H1 (cell line): ENCODE results near the gene GHRL. TPM values are rescaled to one million over a fixed set of nuclear protein-coding genes. Genes with fewer than 3 reads are reported as not detected.

ENCODE experiments used
- CTCF ChIA-PET: fragments of 300-600 bp; sonication (Branson Sonifier 250); formaldehyde crosslinking; loops from one replicate; lab custom pipeline; 2021; ENCODE audit not compliant: partially characterized antibody; lab: Charles Lee
- POLR2A ChIA-PET: fragments of 300-600 bp; sonication (Branson Sonifier 250); formaldehyde crosslinking; loops from one replicate; lab custom pipeline; 2021; ENCODE audit warnings: inconsistent platforms; ENCODE audit not compliant: partially characterized antibody; lab: Charles Lee
- DNase-seq, 2 experiments: peaks; one replicate each; pipeline versions ENCODE4 v3.0.0 to v3.0.0-alpha.2; 2010 to 2022; ENCODE audit warnings: low spot score in 2 of 2, low read depth in 1 of 2, mixed read lengths in 1 of 2
- FAIRE-seq: peaks from 2 replicates; lab custom pipeline; 2011; peaks lifted over from hg19 to GRCh38; lab: Jason Lieb, UNC
- H2AFZ ChIP-seq: 2 replicates; pipeline ENCODE4 v1.8.1; 2012; ENCODE audit warnings: low read length, inconsistent platforms
- H2AK5ac ChIP-seq: 2 replicates; pipeline ENCODE4 v1.6.1; 2013; ENCODE audit warnings: low read depth, low read length
- H2BK120ac ChIP-seq: replicated peaks from 2 replicates; pipeline ENCODE3; 2013; ENCODE audit warnings: low read depth, low read length, inconsistent platforms
- H2BK12ac ChIP-seq: 2 replicates; pipeline ENCODE4 v1.6.1; 2013; ENCODE audit warnings: low read depth, low read length
- H2BK15ac ChIP-seq: 2 replicates; pipeline ENCODE4 v1.6.1; 2013; ENCODE audit warnings: low read length
- H2BK20ac ChIP-seq: 2 replicates; pipeline ENCODE4 v1.6.1; 2013; ENCODE audit warnings: low read length
- H2BK5ac ChIP-seq: 2 replicates; pipeline ENCODE4 v1.6.1; 2013; ENCODE audit warnings: low read depth, low read length
- H3K14ac ChIP-seq: 2 replicates; pipeline ENCODE4 v1.6.1; 2013; ENCODE audit warnings: inconsistent platforms; ENCODE audit not compliant: insufficient read length
- H3K18ac ChIP-seq: 2 replicates; pipeline ENCODE4 v1.6.1; 2013; ENCODE audit warnings: low read length; ENCODE audit errors: extremely low read depth
- H3K23ac ChIP-seq: 2 replicates; pipeline ENCODE4 v1.6.1; 2013; ENCODE audit warnings: inconsistent platforms; ENCODE audit not compliant: insufficient read length
- H3K23me2 ChIP-seq: 2 replicates; pipeline ENCODE4 v1.6.1; 2013; ENCODE audit warnings: low read depth, low read length
- H3K27ac ChIP-seq: 2 replicates; pipeline ENCODE4 v1.6.1; 2011; ENCODE audit warnings: low read depth, low read length, inconsistent platforms
- H3K27me3 ChIP-seq, 4 experiments: replicated peaks in 1 of 4; 1 replicate in 1 of 4; 2 replicates in 3 of 4; pipeline versions ENCODE4 v1.6.1 to v1.8.1; 2011 to 2013; ENCODE audit warnings: low read length in 3 of 4, mild to moderate bottlenecking in 3 of 4, inconsistent platforms in 2 of 4, mixed read lengths in 2 of 4, moderate library complexity in 1 of 4; ENCODE audit not compliant: control insufficient read depth in 3 of 4, insufficient read depth in 3 of 4; ENCODE audit errors: extremely low read depth in 1 of 4
- H3K36me3 ChIP-seq, 4 experiments: 2 replicates each; pipeline versions ENCODE4 v1.6.1 to v1.8.1; 2011 to 2013; ENCODE audit warnings: mild to moderate bottlenecking in 4 of 4, low read length in 3 of 4, moderate library complexity in 2 of 4, control low read depth in 1 of 4, inconsistent platforms in 1 of 4; ENCODE audit not compliant: insufficient read depth in 4 of 4, control insufficient read depth in 2 of 4
- H3K4ac ChIP-seq: replicated peaks from 2 replicates; pipeline ENCODE3; 2013; ENCODE audit warnings: low read length, low read depth, mixed read lengths, inconsistent platforms; ENCODE audit not compliant: insufficient read length
- H3K4me1 ChIP-seq, 4 experiments: replicated peaks in 1 of 4; 1 replicate in 1 of 4; 2 replicates in 3 of 4; pipeline versions ENCODE4 v1.6.1 to v1.8.1; 2011 to 2013; ENCODE audit warnings: low read length in 3 of 4, inconsistent platforms in 2 of 4, mixed read lengths in 1 of 4; ENCODE audit not compliant: insufficient read depth in 4 of 4, control insufficient read depth in 3 of 4
- H3K4me2 ChIP-seq, 2 experiments: 2 replicates each; pipeline versions ENCODE4 v1.6.1 to v1.8.1; 2011 to 2013; ENCODE audit warnings: low read depth in 2 of 2, low read length in 2 of 2, control low read depth in 1 of 2, inconsistent platforms in 1 of 2, mild to moderate bottlenecking in 1 of 2; ENCODE audit not compliant: insufficient read depth in 1 of 2
- H3K4me3 ChIP-seq, 4 experiments: fragments of 200-600, 300-600 bp in 1 of 4; sonication (generic), shearing (Covaris generic), sonication (Bioruptor Twin) in 1 of 4; 2 replicates each; pipeline versions ENCODE4 v1.5.1 to v1.8.1; 2011 to 2016; ENCODE audit warnings: low read length in 4 of 4, low read depth in 3 of 4, control low read depth in 2 of 4, inconsistent platforms in 2 of 4, mild to moderate bottlenecking in 2 of 4, mixed read lengths in 1 of 4, moderate library complexity in 1 of 4; ENCODE audit not compliant: insufficient read depth in 2 of 4; ENCODE audit errors: extremely low read depth in 1 of 4
- H3K56ac ChIP-seq: replicated peaks from 2 replicates; pipeline ENCODE3; 2013; ENCODE audit warnings: low read depth, mild to moderate bottlenecking, mixed read lengths, low read length, inconsistent platforms; ENCODE audit not compliant: insufficient read length
- H3K79me1 ChIP-seq: 2 replicates; pipeline ENCODE4 v1.6.1; 2013; ENCODE audit warnings: low read depth, low read length, control low read depth
- H3K79me2 ChIP-seq, 2 experiments: 2 replicates each; pipeline versions ENCODE4 v1.6.1 to v1.8.1; 2012 to 2013; ENCODE audit warnings: low read length in 2 of 2, mild to moderate bottlenecking in 2 of 2, inconsistent platforms in 1 of 2; ENCODE audit not compliant: insufficient read depth in 2 of 2, control insufficient read depth in 1 of 2
- H3K9ac ChIP-seq, 4 experiments: replicated peaks in 1 of 4; 1 replicate in 1 of 4; 2 replicates in 3 of 4; pipeline versions ENCODE4 v1.6.1 to v1.8.1; 2011 to 2013; ENCODE audit warnings: low read depth in 3 of 4, low read length in 3 of 4, control low read depth in 2 of 4, mild to moderate bottlenecking in 2 of 4, moderate library complexity in 2 of 4, inconsistent platforms in 1 of 4; ENCODE audit errors: extremely low read depth in 1 of 4
- H3K9me3 ChIP-seq, 2 experiments: 2 replicates each; pipeline versions ENCODE4 v1.6.1 to v1.8.1; 2012 to 2013; ENCODE audit warnings: mild to moderate bottlenecking in 2 of 2, moderate library complexity in 2 of 2, control low read depth in 1 of 2, inconsistent platforms in 1 of 2, low read depth in 1 of 2, low read length in 1 of 2, mixed read lengths in 1 of 2; ENCODE audit not compliant: insufficient read depth in 2 of 2
- H4K20me1 ChIP-seq, 2 experiments: replicated peaks in 1 of 2; 2 replicates each; pipeline versions ENCODE3 to v1.8.1; 2011 to 2013; ENCODE audit warnings: inconsistent platforms in 2 of 2, low read length in 2 of 2, mild to moderate bottlenecking in 1 of 2; ENCODE audit not compliant: insufficient read depth in 2 of 2, control insufficient read depth in 1 of 2
- H4K5ac ChIP-seq: 2 replicates; pipeline ENCODE4 v1.6.1; 2013; ENCODE audit warnings: low read length, low read depth, mixed read lengths, inconsistent platforms; ENCODE audit not compliant: insufficient read length
- H4K8ac ChIP-seq: 2 replicates; pipeline ENCODE4 v1.8.0; 2013; ENCODE audit warnings: mild to moderate bottlenecking, moderate library complexity, low read length, inconsistent platforms; ENCODE audit not compliant: insufficient read depth; ENCODE audit errors: extremely low read depth
- H4K91ac ChIP-seq: replicated peaks from 2 replicates; pipeline ENCODE3; 2013; ENCODE audit warnings: low read length, mixed read lengths, inconsistent platforms; ENCODE audit not compliant: insufficient read length
- BACH1 ChIP-seq: IDR thresholded peaks from 2 replicates; pipeline ENCODE4 v1.6.1; 2012; ENCODE audit warnings: low read length, improper control_type of control experiment
- POU5F1 ChIP-seq: IDR thresholded peaks from 2 replicates; pipeline ENCODE4 v1.6.1; 2011; ENCODE audit warnings: low read depth, mild to moderate bottlenecking, low read length, moderate library complexity
- TCF12 ChIP-seq: IDR thresholded peaks from 2 replicates; pipeline ENCODE4 v1.6.1; 2011; ENCODE audit warnings: low read depth, mild to moderate bottlenecking, low read length
- WGBS, 2 experiments: shearing (Covaris generic) in 1 of 2; methylation state at CpG; one replicate each; pipeline versions ENCODE4 v1.1.6 to v1.1.7; 2013 to 2015; ENCODE audit warnings: low lambda C conversion rate in 2 of 2, mixed read lengths in 2 of 2, inconsistent platforms in 1 of 2, low coverage in 1 of 2, missing lambda C conversion rate in 1 of 2; ENCODE audit not compliant: insufficient replicate concordance in 2 of 2, insufficient coverage in 1 of 2, insufficient read length in 1 of 2; ENCODE audit errors: extremely low coverage in 1 of 2, missing lambda C conversion rate in 1 of 2; 5-methylcytosine and 5-hydroxymethylcytosine counted together
- polyA plus RNA-seq, 7 experiments: library from polyadenylated mRNA; depleted of rRNA in 3 of 7; stranded (reverse) in 5 of 7; unstranded in 2 of 7; fragments of >200 nt in 5 of 7; fragments of 200-250 nt in 2 of 7; gene quantifications; 1 replicate in 5 of 7; 2 replicates in 1 of 7; 4 replicates in 1 of 7; pipeline versions ENCODE4 v1.2.1 to v1.2.3, GENCODE V29; 2011 to 2013; ENCODE audit warnings: missing spikeins in 2 of 7, mixed read lengths in 2 of 7
- total RNA-seq: library from RNA; stranded (reverse); fragmentation: NEBNext Ultra II Directional; extraction: Animal tissue kit (Norgen Biotek cat#: 25700); gene quantifications from 2 replicates; pipeline ENCODE4 v1.2.1, GENCODE V29; 2021

Gene GHRL
- total and polyA plus RNA-seq, 2 of the 8 experiments (the other 6 are each of a cell fraction or from before 2014, with no cell fraction given) = 0.32 to 0.35 TPM

- H4K5ac ChIP-seq = no peak overlapping the region
- no peak overlapping the region for H3K4me2 ChIP-seq
- H4K8ac ChIP-seq = no peak overlapping the region
- DNase-seq (no peak), FAIRE-seq (no peak)
- no peak overlapping the region for H2AK5ac ChIP-seq
- no peaks in the 10 kb centered on the region for H3K9me3 ChIP-seq
- no peak overlapping the region for H3K27ac ChIP-seq
- no peak overlapping the region for H2BK15ac ChIP-seq
- H3K79me2 ChIP-seq = no peaks in the 10 kb centered on the region
- H2BK20ac ChIP-seq = no peak overlapping the region
- H2BK120ac ChIP-seq = no peak overlapping the region
- no peaks in the 10 kb centered on the region for H3K27me3 ChIP-seq
- H3K4me1 ChIP-seq = no peaks in the 10 kb centered on the region
- no peak overlapping the region for H3K9ac ChIP-seq
- no peak overlapping the region for H2BK12ac ChIP-seq
- ChIA-PET POLR2A (interaction anchor here (1.5 to 2.6 kb wide), 2 partner anchors 9 to 93 kb away, joined by 4 to 9 read pairs; no protein-coding TSS in a partner anchor), CTCF (no interaction called here)
- H2BK5ac ChIP-seq = no peak overlapping the region
- no peak overlapping the region for H3K23ac ChIP-seq
- H3K56ac ChIP-seq = no peak overlapping the region
- 91% methylated on average over 2 of the region's 2 CpGs; no CpG with 5 or more reads in 1 of the 2 experiments for WGBS, 2 experiments
- H4K91ac ChIP-seq = no peak overlapping the region
- no peak overlapping the region for H3K4me3 ChIP-seq
- H2AFZ ChIP-seq = no peak overlapping the region
- TF ChIP-seq BACH1 = 0 out of 2 replicates have a peak, but pooled peaks have one; percentile 19
- TF ChIP-seq TCF12 = no peak
- TF ChIP-seq POU5F1 = no peak
- H3K14ac ChIP-seq = no peak overlapping the region
- no peak overlapping the region for H3K18ac ChIP-seq
- peaks cover 2 to 3% of the 10 kb centered on the region in 2 experiments for H4K20me1 ChIP-seq
- no peaks in the 10 kb centered on the region for H3K79me1 ChIP-seq
- no peaks in the 10 kb centered on the region for H3K23me2 ChIP-seq
- H3K4ac ChIP-seq = no peak overlapping the region
- H3K36me3 ChIP-seq = peaks cover 20 to 67% (median 42%) of the 10 kb centered on the region in 4 experiments
Measured at GRCh38 chr3:10310578-10310977, 17.8 kb upstream of the GHRL start.
